GM19324 (cell line): ENCODE measurements around the gene MYB.

Source experiments
- ATAC-seq: cut with Tn5 transposase; IDR thresholded peaks from one replicate; pipeline ENCODE4 v1.9.1; 2021; ENCODE audit warnings: mild to moderate bottlenecking, moderate library complexity; ENCODE audit not compliant: unreplicated experiment, low FRiP score

Gene MYB

DNA sequence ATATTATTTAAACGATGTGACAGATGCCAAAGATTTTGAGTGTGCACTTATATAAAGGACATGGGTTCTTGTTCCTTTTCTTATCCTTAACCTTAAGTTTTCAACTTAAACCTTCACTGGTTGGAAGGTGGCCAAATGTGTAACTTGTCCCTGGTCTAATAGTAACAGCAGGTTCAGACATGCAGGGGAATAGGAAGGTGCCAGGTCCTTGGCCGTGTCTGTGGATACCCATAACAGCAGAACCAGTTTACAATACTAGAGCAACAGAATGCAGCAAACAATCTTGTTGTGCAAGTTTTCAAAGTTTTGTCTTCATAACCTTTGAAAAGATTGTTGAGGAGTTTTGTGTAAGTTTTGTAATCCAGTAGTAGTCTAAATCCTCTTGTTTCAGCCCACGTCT is 4.4 kb downstream of the MYB start:
- no peak for ATAC-seq

DNA sequence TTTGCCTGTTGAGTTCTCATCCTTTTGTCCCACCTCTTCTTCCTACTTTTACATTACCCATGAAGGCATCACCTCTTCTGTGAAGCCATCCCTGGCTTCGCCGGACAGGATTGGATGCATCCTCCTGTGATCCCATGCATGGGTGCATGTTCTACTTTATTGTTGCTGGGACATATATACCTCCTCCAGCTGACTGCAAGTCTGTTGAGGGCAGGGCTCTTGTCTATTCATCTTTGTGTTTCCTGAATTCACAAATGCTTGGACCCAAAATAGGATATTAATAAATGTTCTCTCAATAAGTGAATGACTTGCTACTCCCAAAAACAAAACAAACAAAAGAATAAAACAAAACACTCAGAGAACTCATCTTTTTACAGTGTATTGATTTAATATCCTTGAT is 5.1 kb downstream of the MYB start:
- ATAC-seq, result no peak

DNA sequence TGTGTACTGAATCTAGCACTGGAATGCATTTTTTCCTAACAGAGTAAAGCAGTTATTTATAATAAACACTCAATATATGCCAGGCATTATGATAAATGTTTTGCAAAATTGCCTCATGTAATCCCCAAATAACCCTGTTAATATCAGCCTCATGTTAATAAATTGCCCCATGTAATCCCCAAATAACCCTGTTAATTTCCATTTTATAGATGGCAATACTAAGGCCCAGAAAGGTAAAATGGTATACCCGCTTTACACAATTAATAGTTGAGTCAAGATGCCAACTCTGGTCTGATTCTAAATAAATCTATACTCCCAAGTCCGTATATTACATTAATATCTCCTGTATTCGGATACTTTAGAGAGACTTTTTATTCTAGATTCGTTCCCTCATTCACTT is 6.3 kb downstream of the MYB start:
- ATAC-seq, result no peak

DNA sequence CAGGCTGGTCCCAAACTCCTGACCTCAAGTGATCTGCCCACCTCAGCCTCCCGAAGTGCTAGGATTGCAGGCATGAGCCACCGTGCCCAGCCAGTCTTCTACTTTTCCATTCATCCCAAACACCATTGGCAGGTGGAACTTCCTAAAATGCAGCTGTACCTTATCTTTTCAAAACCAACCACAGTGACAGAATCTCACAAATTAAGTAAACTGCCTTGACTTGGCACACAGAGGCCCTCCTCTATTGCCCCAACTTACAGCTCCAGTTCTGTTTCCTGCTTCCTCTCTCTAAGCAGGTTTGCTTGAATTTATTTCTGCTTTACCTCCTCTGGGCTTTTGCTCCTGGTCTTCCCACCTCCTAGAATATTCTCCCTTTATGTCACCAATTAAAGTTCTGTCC is 7.6 kb downstream of the MYB start:
- no peak for ATAC-seq

DNA sequence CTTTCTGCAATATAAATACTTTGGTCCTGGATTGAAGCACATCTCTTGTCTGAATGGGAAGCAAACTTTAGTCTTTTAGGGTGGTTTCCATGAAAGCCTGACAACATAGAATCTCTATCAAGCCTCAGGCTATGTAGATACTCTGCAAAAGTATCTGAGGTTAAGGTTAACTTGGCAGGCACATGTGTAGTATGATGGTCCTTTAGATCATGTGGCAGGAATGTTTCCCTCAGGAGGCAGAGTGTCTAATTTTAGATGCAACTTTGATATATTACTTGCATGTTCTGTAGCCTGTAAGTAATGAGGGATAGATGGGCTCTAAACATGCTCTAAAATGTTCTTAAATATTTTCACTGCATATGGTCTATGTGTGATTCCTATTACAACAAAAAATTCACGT is 8.2 kb downstream of the MYB start:
- no peak for ATAC-seq

DNA sequence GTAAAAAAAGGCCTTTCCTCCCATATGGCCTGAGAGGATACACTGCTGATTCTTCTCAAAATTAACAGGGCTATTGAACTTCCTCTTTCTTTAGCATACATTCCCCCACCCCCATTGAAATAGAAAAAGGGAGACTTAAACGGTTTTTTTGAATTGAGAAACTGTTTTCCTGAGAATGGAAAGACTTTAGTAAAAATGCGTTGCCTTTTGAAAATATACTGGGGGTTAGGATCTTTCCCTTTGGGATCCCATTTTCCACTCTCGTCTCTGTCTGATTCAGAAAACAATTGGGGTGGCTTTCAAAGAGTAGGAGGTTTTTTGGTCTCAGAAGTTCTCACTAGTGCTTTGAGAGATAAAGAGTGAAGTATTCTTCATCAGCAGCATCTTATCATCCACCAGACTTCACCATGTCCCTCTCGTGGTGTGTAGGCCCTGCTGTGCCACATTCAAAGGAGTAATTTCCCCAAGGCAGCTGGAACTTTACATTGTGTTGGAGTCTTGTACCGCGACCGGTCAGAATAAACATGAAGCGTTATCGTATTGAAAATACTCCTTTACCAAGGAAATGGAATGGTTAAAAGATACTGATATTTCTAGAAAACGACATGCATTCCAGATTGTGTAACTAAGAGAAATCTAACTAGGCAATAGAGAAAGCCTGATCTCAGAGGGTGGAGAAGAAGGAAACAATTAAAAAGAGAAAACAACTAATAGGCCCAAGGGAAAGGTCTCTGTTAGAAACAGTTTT is 10.6 kb downstream of the MYB start:
- ATAC-seq, result no peak

DNA sequence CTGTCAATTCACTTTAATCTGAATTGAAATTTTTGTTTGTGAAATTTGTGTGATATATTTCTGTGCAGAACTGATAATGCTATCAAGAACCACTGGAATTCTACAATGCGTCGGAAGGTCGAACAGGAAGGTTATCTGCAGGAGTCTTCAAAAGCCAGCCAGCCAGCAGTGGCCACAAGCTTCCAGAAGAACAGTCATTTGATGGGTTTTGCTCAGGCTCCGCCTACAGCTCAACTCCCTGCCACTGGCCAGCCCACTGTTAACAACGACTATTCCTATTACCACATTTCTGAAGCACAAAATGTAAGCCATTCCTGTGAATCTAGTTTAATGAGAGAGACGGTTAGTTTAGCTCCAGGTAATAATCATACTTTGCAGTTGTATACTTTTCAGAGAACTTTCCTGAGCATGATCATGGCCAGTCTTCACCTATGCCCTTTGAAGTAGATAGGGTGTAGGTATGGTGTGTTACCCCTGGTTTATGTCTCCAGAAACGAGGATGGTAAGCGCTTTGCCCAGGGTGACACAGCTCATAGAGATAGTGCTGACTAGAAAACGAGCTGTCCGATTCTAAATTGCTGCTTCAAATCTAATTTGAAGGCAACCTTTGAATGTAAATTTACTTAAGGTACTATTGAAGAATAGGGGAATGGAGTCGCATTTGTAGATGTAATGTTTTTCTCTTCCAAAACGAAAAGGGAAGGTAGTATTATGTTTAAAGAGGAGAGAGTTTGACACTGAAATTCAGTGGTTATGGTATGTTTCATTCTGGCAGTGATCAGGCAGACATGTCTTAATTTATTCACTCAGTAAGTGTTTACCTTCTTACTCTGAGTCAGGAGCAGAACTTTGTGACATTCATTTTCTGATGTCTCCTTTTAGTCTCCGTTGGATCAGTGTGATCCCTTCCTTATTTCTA is 11.4 kb downstream of the MYB start:
- ATAC-seq, result no peak

DNA sequence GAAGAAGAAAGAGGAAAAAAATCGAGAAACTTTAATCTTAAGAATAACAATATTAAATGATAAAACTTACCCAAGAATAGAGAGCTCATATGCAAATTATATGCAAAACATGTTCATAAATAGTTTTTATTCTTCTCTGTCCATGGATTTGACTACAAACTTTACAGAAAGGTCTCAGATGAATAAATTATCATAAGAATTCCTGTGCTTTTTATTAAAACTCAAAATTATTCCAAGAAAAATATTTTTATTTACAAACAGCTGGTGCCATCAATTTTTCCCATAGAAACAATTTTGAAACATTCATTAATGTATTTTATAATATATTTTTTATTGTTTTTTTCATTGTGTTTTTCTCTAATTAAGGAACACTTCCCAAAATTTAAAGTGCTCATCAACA is 12.1 kb downstream of the MYB start:
- ATAC-seq, result no peak

DNA sequence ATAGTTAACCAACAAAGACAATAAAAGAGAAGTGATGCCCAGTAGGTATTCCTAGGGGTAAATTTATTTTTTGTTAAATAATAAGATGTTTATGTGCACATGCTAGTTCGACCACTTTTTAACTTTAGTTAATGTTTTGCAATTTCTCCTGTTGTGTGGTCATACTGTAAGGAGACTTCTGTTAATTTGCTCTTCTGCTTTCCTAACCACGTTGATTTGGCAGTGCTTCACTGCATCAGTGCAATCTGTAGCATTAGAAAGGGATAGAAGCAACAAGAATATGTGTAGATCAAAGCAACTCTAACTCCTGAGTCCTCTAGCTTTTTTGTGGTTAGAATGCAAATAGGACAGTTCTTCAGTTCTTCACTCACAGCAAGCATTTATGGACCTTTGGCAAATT is 13.9 kb downstream of the MYB start:
- no peak for ATAC-seq

DNA sequence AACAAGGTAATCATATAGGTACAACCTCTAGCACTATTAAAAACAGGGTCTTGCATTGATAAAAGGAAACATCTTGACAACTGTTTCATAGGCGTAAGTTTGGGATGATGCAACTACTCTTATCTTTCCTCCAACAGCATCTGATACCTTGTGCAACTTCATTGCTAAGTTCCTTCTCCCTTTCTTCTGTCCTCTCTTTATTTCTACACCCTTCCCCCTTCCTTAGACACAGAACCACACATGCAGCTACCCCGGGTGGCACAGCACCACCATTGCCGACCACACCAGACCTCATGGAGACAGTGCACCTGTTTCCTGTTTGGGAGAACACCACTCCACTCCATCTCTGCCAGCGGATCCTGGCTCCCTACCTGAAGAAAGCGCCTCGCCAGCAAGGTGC is 14.4 kb downstream of the MYB start:
- no peak for ATAC-seq

DNA sequence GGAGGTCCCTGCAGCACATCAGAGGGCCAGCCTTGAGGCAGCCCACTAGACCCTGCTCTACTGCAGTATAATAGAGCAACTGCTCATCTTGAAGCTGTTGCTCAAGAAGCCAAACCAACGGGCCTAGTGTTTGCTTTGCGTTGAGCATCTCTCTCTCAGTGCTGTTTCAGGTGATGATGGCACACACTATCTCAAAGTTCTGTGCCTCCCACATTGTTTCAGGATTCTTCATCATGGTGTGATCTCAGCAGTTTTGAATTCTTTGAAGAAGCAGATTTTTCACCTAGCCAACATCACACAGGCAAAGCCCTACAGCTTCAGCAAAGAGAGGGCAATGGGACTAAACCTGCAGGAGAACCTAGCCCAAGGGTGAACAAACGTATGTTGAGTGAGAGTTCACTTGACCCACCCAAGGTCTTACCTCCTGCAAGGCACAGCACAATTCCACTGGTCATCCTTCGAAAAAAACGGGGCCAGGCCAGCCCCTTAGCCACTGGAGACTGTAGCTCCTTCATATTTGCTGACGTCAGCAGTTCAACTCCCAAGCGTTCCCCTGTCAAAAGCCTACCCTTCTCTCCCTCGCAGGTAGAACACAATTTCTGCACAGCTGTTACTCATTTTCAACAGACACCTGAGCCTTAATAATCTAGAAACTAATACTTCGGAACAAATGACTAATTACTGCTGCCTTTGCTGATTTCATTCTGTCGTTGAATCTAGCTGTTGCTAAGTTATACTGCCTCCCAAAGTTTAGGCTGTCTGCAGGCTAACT is 15.8 kb downstream of the MYB start:
- ATAC-seq, result no peak

DNA sequence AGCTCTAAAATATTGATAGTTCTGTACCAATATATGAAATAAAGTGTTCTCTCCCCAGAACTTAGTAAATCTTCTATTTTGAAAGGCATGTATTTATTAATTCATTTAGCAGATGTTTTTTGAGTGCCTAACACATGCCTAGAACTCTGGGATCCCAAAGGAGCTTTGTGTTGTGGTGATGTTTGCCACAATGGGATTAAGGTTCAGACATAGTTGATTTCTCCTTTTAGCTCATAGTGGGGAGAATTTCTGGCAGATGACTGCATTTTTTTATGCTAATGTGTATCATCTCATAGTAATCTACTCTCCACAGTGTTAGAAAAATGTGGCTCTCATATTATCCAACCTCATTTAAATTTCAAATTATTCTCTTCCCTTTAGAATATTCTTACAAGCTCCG is 21.7 kb downstream of the MYB start:
- ATAC-seq, result no peak

DNA sequence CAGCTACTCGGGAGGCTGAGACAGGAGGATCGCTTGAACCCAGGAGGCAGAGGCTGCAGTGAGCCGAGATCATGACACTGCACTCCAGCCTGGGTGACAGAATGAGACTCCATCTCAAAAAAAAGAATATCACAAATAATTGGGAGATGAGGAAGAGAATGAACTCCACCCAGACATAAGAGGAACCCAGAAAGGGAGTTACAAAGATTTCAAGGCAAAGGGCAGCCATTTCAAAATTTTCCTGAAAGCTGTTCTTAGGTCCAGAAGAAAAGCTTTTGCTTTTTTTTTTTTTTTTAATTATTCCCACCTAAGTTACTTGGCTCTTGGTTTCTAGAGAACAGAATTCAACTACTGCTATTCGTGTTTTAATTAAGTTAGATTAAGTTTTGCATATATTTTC is 23.8 kb downstream of the MYB start:
- no peak for ATAC-seq

DNA sequence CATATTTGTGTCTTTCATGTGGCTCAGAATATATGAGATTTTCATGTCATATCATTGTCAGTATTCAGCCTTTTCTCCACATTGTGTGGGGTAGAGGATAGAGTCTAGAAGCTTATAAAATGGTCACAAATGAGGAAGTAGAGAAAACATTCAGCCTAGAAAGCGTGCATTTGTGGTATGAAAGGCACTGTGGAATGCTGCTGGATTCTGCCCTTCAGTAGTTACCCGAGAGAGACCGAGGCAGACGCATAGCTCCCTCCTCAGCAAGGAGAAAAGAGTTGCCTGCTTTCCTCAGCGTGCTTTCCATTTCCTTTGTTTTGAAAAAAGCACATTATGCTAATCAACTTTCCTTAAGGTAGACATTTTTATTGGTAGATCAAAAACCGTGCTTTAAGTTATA is 28.7 kb downstream of the MYB start:
- no peak for ATAC-seq

DNA sequence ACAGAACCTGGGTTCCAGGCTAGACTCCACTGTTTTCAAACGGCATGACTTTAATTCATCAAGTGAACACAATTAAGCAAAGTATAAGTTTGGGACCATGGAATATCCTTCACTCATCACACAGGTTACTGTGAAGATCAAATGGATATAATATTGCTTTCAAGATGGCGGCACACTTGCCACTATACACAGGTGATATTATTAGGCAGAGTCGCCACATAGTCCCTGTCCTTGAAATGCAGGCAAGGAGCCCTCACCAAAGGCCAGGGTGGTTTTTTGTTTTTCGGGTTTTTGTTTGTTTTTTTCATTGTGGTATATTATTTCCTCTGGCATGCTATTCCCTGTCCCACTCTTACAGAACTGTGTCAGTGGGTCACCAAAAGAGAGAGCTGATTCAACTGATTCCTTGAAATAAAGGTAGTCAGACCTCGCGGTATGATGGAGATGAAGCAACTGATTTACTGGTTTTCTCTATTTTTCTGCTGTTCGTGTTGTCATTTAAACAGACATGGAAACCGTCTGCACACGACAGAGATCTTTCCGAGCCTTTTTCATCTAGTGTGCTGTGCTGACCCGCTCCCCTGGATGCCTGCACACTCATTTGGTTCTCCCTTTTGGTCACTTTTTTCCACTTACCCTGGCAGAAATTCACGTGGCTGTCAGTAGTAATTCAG is 29.7 kb downstream of the MYB start:
- no peak for ATAC-seq

DNA sequence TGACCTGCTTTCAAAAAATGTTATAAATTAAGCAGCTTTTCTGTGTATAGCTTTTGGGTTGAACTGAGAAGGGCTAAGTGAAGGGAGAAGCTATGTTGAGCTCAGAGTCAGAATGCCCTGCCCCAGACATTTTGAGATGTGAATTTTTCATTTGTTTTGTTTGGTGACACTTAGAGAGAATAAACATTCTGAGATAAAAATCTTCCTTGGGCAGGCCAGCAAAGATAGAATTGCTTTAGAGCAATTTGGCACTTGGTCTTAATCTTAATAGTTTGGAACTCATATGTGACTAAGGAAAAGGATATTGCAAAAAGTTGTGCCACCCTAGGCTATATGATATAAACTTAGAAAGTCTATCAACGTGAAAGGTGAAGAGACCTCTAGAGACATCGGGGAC is 30.2 kb downstream of the MYB start:
- no peak for ATAC-seq

DNA sequence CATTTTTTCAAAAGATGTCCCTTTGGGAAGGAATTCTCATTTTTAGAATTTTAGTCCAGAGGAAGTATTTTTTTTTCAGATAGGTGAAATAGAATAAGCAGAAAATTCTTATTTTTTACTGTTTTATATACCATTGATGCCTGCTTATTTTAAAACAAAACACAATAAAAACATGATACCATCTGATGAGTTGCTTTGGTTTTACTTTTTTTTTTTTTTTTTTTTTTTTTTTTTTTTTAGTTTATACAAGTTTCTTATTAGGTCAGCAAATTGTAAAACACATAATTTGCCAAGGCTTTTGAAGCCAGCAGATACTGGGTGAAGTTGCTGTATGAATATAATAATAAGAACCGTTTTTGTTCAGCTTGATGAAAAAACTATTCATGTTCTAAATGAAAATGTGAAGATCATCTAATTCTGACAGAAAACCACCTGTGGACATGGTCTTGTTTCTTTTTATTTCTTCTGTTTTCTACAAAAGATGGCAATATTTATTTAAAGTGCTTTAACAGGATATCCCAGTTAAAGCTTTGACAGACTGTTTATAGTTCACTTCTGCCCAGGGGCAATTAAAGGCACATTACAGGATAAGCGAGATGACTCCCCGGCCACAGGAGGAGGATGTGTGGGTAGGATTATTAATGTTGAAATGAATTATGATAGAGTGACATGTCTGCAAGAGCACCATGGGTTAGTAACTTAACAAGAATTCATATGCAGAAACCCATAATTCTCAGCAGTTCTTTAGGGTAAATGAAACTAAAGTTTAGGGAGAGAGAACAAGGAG is 31.1 kb downstream of the MYB start:
- ATAC-seq, result no peak

DNA sequence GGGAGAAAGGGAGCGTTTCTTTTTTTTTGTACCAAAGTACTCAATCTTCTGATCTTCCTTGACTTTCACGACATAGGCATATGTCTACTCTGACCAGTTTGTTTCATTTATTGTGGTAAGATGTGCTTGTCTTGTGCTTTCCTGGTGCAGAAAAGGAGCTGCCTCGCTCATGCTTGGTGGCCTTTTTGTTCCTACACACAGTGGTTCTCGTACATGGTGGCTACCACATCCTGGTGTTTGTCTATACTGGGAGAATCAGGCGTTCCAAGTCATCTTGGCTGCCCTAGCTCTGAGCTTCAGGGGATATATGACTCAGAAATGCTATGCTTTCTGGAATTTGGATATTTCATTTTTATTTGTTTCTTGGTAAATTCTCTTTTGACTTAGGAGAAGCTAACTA is 31.8 kb downstream of the MYB start:
- ATAC-seq, result no peak

DNA sequence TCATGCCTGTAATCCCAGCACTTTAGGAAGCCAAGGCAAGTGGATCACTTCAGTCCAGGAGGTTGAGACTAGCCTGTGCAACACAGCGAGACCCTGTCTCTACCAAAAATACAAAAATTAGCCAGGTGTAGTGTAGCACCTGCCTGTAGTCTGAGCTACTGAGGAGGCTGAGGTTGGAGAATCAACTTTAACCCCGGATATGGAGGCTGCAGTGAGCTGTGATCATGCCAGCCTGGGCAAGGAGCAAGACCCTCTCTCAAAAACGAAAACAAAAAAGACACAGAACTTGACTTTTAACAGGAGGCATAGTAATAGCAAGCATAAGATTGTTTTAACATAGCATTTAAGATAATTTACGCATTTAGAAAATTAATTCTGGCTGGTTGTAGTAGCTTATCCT is 32.5 kb downstream of the MYB start:
- no peak for ATAC-seq

DNA sequence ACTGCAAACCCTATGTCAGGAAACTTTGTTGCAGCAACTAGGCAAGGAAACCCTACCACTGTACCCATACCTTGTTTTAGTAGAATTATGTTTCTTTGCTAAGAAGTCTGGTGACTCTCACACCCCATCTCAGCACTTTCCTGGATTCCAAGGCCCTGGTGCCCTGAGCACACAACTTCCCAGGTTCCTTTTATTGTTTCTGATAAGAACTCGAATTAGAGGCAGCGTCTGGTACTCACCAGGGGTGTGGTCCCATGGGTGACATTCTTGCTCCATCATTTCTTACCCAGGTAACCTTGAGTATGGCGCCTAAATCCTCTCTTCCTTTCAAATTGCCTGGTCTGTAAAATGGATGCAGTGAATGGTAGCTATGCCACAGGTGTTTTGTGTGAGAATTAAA is 34.1 kb downstream of the MYB start:
- ATAC-seq, result no peak
